HEK293 (cell line): ENCODE measurements around the gene CARD6.

ENCODE experiments used
- CTCF ChIA-PET: fragments of 350-600 bp; formaldehyde crosslinking; extraction: SDS; loops from one replicate; lab custom pipeline; 2021; ENCODE audit warnings: antibody characterized with exemption; lab: Yijun Ruan, JAX
- POLR2A ChIA-PET: fragments of 300-600 bp; formaldehyde crosslinking; extraction: SDS; loops from one replicate; lab custom pipeline; 2020; ENCODE audit warnings: antibody characterized with exemption, inconsistent platforms; lab: Yijun Ruan, JAX
- H3K27ac ChIP-seq: fragments of 200-500 bp; sonication (Bioruptor generic); 2 replicates; pipeline ENCODE4 v1.5.1; 2014; ENCODE audit warnings: low read depth, low read length, control low read depth, inconsistent platforms; ENCODE audit errors: extremely low read depth
- H3K36me3 ChIP-seq, 2 experiments: fragments of 200-500 bp in 1 of 2; sonication (Bioruptor generic) in 1 of 2; 1 replicate in 1 of 2; 2 replicates in 1 of 2; pipeline ENCODE4 v1.5.1; 2014 to 2017; ENCODE audit warnings: inconsistent platforms in 2 of 2, low read length in 2 of 2; ENCODE audit not compliant: control insufficient read depth in 2 of 2, insufficient read depth in 1 of 2
- H3K4me1 ChIP-seq: fragments of 200-500 bp; sonication (Bioruptor generic); 2 replicates; pipeline ENCODE4 v1.5.1; 2014; ENCODE audit warnings: mild to moderate bottlenecking, low read length, inconsistent platforms; ENCODE audit not compliant: control insufficient read depth, insufficient read depth
- H3K4me3 ChIP-seq: 2 replicates; pipeline ENCODE4 v1.5.1; 2011; ENCODE audit warnings: low read depth, mild to moderate bottlenecking, control low read depth, low read length, moderate library complexity
- H3K9me3 ChIP-seq: fragments of 200-500 bp; sonication (Bioruptor generic); 2 replicates; pipeline ENCODE4 v1.5.1; 2014; ENCODE audit warnings: low read depth, low read length, inconsistent platforms; ENCODE audit not compliant: control insufficient read depth, insufficient read depth
- KLF1 ChIP-seq: fragments of 450-650 bp; formaldehyde crosslinking; IDR thresholded peaks from 2 replicates; pipeline ENCODE4 v1.5.1; 2016; ENCODE audit warnings: missing biosample characterization, missing genetic modification characterization
- PRDM1 ChIP-seq: fragments of 450-650 bp; formaldehyde crosslinking; IDR thresholded peaks from 2 replicates; pipeline ENCODE4; 2016; ENCODE audit warnings: missing biosample characterization, missing genetic modification characterization
- SETDB1 ChIP-seq: IDR thresholded peaks from one replicate; pipeline ENCODE4 v1.6.1; 2017; ENCODE audit warnings: mild to moderate bottlenecking, low read length, moderate library complexity, mixed read lengths; ENCODE audit not compliant: insufficient read length
- SP3 ChIP-seq: fragments of 450-650 bp; formaldehyde crosslinking; IDR thresholded peaks from 2 replicates; pipeline ENCODE4 v1.5.1; 2016; ENCODE audit warnings: missing biosample characterization, missing genetic modification characterization
- SP7 ChIP-seq: fragments of 450-650 bp; formaldehyde crosslinking; IDR thresholded peaks from 2 replicates; pipeline ENCODE4 v1.5.1; 2016; ENCODE audit warnings: missing biosample characterization, missing genetic modification characterization
- ZBTB17 ChIP-seq: fragments of 450-650 bp; formaldehyde crosslinking; IDR thresholded peaks from 2 replicates; pipeline ENCODE4 v1.5.1; 2016; ENCODE audit warnings: missing biosample characterization, missing genetic modification characterization
- ZBTB8A ChIP-seq: fragments of 450-650 bp; formaldehyde crosslinking; IDR thresholded peaks from 2 replicates; pipeline ENCODE4 v1.5.1; 2016; ENCODE audit warnings: missing biosample characterization, missing genetic modification characterization
- ZNF140 ChIP-seq: fragments of 450-650 bp; formaldehyde crosslinking; IDR thresholded peaks from 2 replicates; pipeline ENCODE4 v1.5.1; 2016; ENCODE audit warnings: missing biosample characterization, missing genetic modification characterization
- ZNF169 ChIP-seq: fragments of 450-650 bp; formaldehyde crosslinking; IDR thresholded peaks from 2 replicates; pipeline ENCODE4 v1.5.1; 2016; ENCODE audit warnings: missing biosample characterization, missing genetic modification characterization
- ZNF174 ChIP-seq: fragments of 450-650 bp; formaldehyde crosslinking; IDR thresholded peaks from 2 replicates; pipeline ENCODE4 v1.5.0; 2017; ENCODE audit warnings: missing biosample characterization, mild to moderate bottlenecking, missing genetic modification characterization
- ZNF184 ChIP-seq: fragments of 450-650 bp; IDR thresholded peaks from 2 replicates; pipeline ENCODE4 v1.5.1; 2018; ENCODE audit warnings: missing biosample characterization, mild to moderate bottlenecking, missing genetic modification characterization
- ZNF19 ChIP-seq: fragments of 450-650 bp; formaldehyde crosslinking; IDR thresholded peaks from 2 replicates; pipeline ENCODE4; 2016; ENCODE audit warnings: missing biosample characterization, missing genetic modification characterization, low read depth
- ZNF2 ChIP-seq: fragments of 450-650 bp; formaldehyde crosslinking; IDR thresholded peaks from 2 replicates; pipeline ENCODE4 v1.5.1; 2016; ENCODE audit warnings: missing biosample characterization, missing genetic modification characterization
- ZNF26 ChIP-seq: fragments of 450-650 bp; formaldehyde crosslinking; IDR thresholded peaks from 2 replicates; pipeline ENCODE4 v1.5.1; 2016; ENCODE audit warnings: missing biosample characterization, missing genetic modification characterization
- ZNF335 ChIP-seq: fragments of 450-650 bp; formaldehyde crosslinking; conservative IDR thresholded peaks from 2 replicates; pipeline ENCODE4 v1.5.1; 2016; ENCODE audit warnings: missing biosample characterization, missing genetic modification characterization
- ZNF510 ChIP-seq: fragments of 450-650 bp; formaldehyde crosslinking; IDR thresholded peaks from 2 replicates; pipeline ENCODE4 v1.5.1; 2018; ENCODE audit warnings: mild to moderate bottlenecking, missing genetic modification characterization, missing biosample characterization; ENCODE audit not compliant: insufficient replicate concordance
- ZNF513 ChIP-seq: fragments of 450-650 bp; IDR thresholded peaks from 2 replicates; pipeline ENCODE4 v1.5.1; 2018; ENCODE audit warnings: missing biosample characterization, missing genetic modification characterization
- ZNF544 ChIP-seq: fragments of 450-650 bp; formaldehyde crosslinking; IDR thresholded peaks from 2 replicates; pipeline ENCODE4 v1.5.0; 2017; ENCODE audit warnings: missing biosample characterization, missing genetic modification characterization
- ZNF555 ChIP-seq: fragments of 450-650 bp; formaldehyde crosslinking; conservative IDR thresholded peaks from 2 replicates; pipeline ENCODE4 v1.5.1; 2017; ENCODE audit warnings: missing biosample characterization, mild to moderate bottlenecking, missing genetic modification characterization, inconsistent platforms
- ZNF580 ChIP-seq: fragments of 450-650 bp; formaldehyde crosslinking; IDR thresholded peaks from 2 replicates; pipeline ENCODE4 v1.5.1; 2016; ENCODE audit warnings: missing biosample characterization, missing genetic modification characterization
- ZNF623 ChIP-seq: fragments of 450-650 bp; formaldehyde crosslinking; IDR thresholded peaks from 2 replicates; pipeline ENCODE4 v1.5.1; 2016; ENCODE audit warnings: missing biosample characterization, missing genetic modification characterization
- ZNF792 ChIP-seq: fragments of 450-650 bp; formaldehyde crosslinking; IDR thresholded peaks from 2 replicates; pipeline ENCODE4 v1.5.1; 2016; ENCODE audit warnings: missing biosample characterization, missing genetic modification characterization
- ZXDB ChIP-seq: fragments of 450-650 bp; formaldehyde crosslinking; IDR thresholded peaks from 2 replicates; pipeline ENCODE4 v1.5.1; 2016; ENCODE audit warnings: missing biosample characterization, missing genetic modification characterization
- TF ChIP-seq, protein P1 (sequence below): fragments of 450-650 bp; formaldehyde crosslinking; IDR thresholded peaks from 2 replicates; pipeline ENCODE4 v1.5.1; 2016; ENCODE audit warnings: missing biosample characterization, missing genetic modification characterization
- TF ChIP-seq, protein P2 (sequence below): fragments of 450-650 bp; formaldehyde crosslinking; IDR thresholded peaks from 2 replicates; pipeline ENCODE4 v1.5.1; 2016; ENCODE audit warnings: missing biosample characterization, missing genetic modification characterization
- TF ChIP-seq, protein P3 (sequence below): fragments of 450-650 bp; IDR thresholded peaks from 2 replicates; pipeline ENCODE4 v1.5.1; 2018; ENCODE audit warnings: missing biosample characterization, mild to moderate bottlenecking, missing genetic modification characterization

CARD6 gene

DNA sequence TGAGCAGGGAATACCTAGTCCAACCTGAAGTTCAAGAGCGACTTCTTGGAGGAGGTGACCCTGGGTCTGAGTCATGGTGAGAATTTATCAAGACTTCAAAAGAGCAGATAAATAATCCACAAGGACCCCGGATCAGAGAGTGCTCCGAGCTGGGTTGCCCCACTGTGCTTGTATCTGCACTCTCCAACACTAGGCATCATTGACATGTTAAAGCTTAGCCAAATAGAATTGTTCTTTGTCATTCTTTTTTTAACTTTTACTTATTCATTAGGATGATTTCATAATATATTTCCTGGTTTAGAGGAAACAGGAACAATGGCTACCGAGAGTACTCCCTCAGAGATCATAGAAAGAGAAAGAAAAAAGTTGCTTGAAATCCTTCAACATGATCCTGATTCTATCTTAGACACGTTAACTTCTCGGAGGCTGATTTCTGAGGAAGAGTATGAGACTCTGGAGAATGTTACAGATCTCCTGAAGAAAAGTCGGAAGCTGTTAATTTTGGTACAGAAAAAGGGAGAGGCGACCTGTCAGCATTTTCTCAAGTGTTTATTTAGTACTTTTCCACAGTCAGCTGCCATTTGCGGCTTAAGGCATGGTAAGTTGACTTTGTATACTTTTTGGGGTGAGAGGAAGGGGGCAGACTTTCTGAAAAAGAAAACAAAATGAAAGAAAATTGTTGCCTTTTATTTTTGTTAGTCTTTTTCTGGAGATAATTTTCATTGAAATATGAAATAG, at the start of gene CARD6:
TSS of gene CARD6 (plus strand) at position 300 of the 738 bp plus-strand sequence. CDS start at position 316, 16 bp downstream.
- no peak within 1 kb of the TSS; the same call in 1 of the 2 replicates for H3K27ac ChIP-seq
- ChIA-PET POLR2A (no interaction called here), CTCF (interaction anchor here (0.6 to 0.7 kb wide), 2 partner anchors 16 to 28 kb away, joined by 4 read pairs; no protein-coding TSS in a partner anchor)
- H3K36me3 ChIP-seq = no peaks in the 10 kb centered on the region
- H3K4me1 ChIP-seq = no peaks in the 10 kb centered on the region
- no peaks in the 10 kb centered on the region for H3K9me3 ChIP-seq
- peak within 1 kb of the TSS; percentile 31 for H3K4me3 ChIP-seq
- TF ChIP-seq, protein P1, sequence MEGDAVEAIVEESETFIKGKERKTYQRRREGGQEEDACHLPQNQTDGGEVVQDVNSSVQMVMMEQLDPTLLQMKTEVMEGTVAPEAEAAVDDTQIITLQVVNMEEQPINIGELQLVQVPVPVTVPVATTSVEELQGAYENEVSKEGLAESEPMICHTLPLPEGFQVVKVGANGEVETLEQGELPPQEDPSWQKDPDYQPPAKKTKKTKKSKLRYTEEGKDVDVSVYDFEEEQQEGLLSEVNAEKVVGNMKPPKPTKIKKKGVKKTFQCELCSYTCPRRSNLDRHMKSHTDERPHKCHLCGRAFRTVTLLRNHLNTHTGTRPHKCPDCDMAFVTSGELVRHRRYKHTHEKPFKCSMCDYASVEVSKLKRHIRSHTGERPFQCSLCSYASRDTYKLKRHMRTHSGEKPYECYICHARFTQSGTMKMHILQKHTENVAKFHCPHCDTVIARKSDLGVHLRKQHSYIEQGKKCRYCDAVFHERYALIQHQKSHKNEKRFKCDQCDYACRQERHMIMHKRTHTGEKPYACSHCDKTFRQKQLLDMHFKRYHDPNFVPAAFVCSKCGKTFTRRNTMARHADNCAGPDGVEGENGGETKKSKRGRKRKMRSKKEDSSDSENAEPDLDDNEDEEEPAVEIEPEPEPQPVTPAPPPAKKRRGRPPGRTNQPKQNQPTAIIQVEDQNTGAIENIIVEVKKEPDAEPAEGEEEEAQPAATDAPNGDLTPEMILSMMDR (tag by site-specific recombination) = 0 out of 2 replicates have a peak, but pooled peaks have one; percentile 11
- TF ChIP-seq ZNF2 (tag by site-specific recombination) (0 out of 2 replicates have a peak, but pooled peaks have one; percentile 49), ZBTB8A (tag by site-specific recombination) (no peak), ZNF580 (no peak), ZNF510 (tag by site-specific recombination) (no peak), SETDB1 (no peak), ZNF335 (tag by site-specific recombination) (peak; percentile 82), ZNF140 (tag by site-specific recombination) (no peak), ZNF623 (no peak), ZNF19 (no peak), ZBTB17 (tag by site-specific recombination) (peak; percentile 77), KLF1 (tag by site-specific recombination) (no peak), ZNF555 (no peak), SP7 (tag by site-specific recombination) (no peak), ZNF174 (no peak), ZNF184 (tag by site-specific recombination) (no peak), SP3 (0 out of 2 replicates have a peak, but pooled peaks have one; percentile 4), ZXDB (no peak), ZNF544 (tag by site-specific recombination) (no peak), PRDM1 (tag by site-specific recombination) (peak; percentile 95), ZNF26 (tag by site-specific recombination) (no peak), ZNF169 (tag by site-specific recombination) (no peak), ZNF513 (tag by site-specific recombination) (peak; percentile 43; the same call in 1 of the 2 replicates), ZNF792 (tag by site-specific recombination) (no peak)
- TF ChIP-seq, protein P2, sequence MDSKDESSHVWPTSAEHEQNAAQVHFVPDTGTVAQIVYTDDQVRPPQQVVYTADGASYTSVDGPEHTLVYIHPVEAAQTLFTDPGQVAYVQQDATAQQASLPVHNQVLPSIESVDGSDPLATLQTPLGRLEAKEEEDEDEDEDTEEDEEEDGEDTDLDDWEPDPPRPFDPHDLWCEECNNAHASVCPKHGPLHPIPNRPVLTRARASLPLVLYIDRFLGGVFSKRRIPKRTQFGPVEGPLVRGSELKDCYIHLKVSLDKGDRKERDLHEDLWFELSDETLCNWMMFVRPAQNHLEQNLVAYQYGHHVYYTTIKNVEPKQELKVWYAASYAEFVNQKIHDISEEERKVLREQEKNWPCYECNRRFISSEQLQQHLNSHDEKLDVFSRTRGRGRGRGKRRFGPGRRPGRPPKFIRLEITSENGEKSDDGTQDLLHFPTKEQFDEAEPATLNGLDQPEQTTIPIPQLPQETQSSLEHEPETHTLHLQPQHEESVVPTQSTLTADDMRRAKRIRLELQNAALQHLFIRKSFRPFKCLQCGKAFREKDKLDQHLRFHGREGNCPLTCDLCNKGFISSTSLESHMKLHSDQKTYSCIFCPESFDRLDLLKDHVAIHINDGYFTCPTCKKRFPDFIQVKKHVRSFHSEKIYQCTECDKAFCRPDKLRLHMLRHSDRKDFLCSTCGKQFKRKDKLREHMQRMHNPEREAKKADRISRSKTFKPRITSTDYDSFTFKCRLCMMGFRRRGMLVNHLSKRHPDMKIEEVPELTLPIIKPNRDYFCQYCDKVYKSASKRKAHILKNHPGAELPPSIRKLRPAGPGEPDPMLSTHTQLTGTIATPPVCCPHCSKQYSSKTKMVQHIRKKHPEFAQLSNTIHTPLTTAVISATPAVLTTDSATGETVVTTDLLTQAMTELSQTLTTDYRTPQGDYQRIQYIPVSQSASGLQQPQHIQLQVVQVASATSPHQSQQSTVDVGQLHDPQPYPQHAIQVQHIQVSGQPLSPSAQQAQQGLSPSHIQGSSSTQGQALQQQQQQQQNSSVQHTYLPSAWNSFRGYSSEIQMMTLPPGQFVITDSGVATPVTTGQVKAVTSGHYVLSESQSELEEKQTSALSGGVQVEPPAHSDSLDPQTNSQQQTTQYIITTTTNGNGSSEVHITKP = peak; percentile 29; the same call in 1 of the 2 replicates
- TF ChIP-seq, protein P3, sequence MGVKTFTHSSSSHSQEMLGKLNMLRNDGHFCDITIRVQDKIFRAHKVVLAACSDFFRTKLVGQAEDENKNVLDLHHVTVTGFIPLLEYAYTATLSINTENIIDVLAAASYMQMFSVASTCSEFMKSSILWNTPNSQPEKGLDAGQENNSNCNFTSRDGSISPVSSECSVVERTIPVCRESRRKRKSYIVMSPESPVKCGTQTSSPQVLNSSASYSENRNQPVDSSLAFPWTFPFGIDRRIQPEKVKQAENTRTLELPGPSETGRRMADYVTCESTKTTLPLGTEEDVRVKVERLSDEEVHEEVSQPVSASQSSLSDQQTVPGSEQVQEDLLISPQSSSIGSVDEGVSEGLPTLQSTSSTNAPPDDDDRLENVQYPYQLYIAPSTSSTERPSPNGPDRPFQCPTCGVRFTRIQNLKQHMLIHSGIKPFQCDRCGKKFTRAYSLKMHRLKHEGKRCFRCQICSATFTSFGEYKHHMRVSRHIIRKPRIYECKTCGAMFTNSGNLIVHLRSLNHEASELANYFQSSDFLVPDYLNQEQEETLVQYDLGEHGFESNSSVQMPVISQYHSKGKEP (tag by site-specific recombination) = 0 out of 2 replicates have a peak, but pooled peaks have one; percentile 26
